Small intestine (tissue), 7 donors: ENCODE data around the gene ECM1. TPM values are rescaled to one million over a fixed set of nuclear protein-coding genes. Genes with fewer than 3 reads are reported as not detected.

Source experiments
- DNase-seq, 2 donors: peaks; one replicate each; pipeline versions ENCODE4 v3.0.0 to v3.0.0-alpha.2; 2013
- FAIRE-seq: peaks from 2 replicates; lab custom pipeline; 2012; peaks lifted over from hg19 to GRCh38; lab: Jason Lieb, UNC
- H3K27ac ChIP-seq, 3 donors: one replicate each; pipeline ENCODE4 v1.5.1; 2013; ENCODE audit warnings: low read length in 2 of 3, mild to moderate bottlenecking in 2 of 3, control low read depth in 1 of 3, inconsistent platforms in 1 of 3, low read depth in 1 of 3, moderate library complexity in 1 of 3
- H3K27me3 ChIP-seq, 3 donors: one replicate each; pipeline ENCODE4 v1.6.1; 2013; ENCODE audit warnings: low read length in 3 of 3, inconsistent platforms in 1 of 3; ENCODE audit not compliant: control insufficient read depth in 3 of 3, insufficient read depth in 3 of 3
- H3K36me3 ChIP-seq, 3 donors: one replicate each; pipeline ENCODE4 v1.6.1; 2013; ENCODE audit warnings: low read length in 3 of 3, inconsistent platforms in 1 of 3, low read depth in 1 of 3, mild to moderate bottlenecking in 1 of 3, moderate library complexity in 1 of 3; ENCODE audit not compliant: control insufficient read depth in 3 of 3, insufficient read depth in 2 of 3
- H3K4me1 ChIP-seq, 3 donors: one replicate each; pipeline ENCODE4 v1.6.1; 2013; ENCODE audit warnings: low read length in 2 of 3, inconsistent platforms in 1 of 3, low read depth in 1 of 3, mild to moderate bottlenecking in 1 of 3, moderate library complexity in 1 of 3; ENCODE audit not compliant: control insufficient read depth in 3 of 3, insufficient read depth in 2 of 3
- H3K4me3 ChIP-seq, 3 donors: one replicate each; pipeline ENCODE4 v1.5.1; 2013; ENCODE audit warnings: low read length in 3 of 3, control low read depth in 1 of 3, inconsistent platforms in 1 of 3, low read depth in 1 of 3, mild to moderate bottlenecking in 1 of 3, moderate library complexity in 1 of 3
- H3K9me3 ChIP-seq, 2 donors: one replicate each; pipeline ENCODE4 v1.6.1; 2013; ENCODE audit warnings: low read depth in 1 of 2, low read length in 1 of 2; ENCODE audit not compliant: control insufficient read depth in 2 of 2, insufficient read depth in 1 of 2
- WGBS, 3 donors: extraction: QIAGEN DNeasy Blood & Tissue Kit; methylation state at CpG; one replicate each; pipeline ENCODE4 v1.1.7; 2013; 5-methylcytosine and 5-hydroxymethylcytosine counted together
- polyA plus RNA-seq, 4 donors: library from polyadenylated mRNA; stranded (reverse) in 3 of 4; unstranded in 1 of 4; fragments of 200-250 nt in 3 of 4; fragments of 120-200 nt in 1 of 4; gene quantifications; one replicate each; pipeline versions ENCODE4 v1.2.1 to v1.2.3, GENCODE V29; 2013
- donor health status: healthy with polysubstance abuse.
- donor health status: control.
- donor health status: control.
- donor health status: Bipolar disorder and iron deficiency.
- donor health status: healthy.

The ECM1 gene
- polyA plus RNA-seq, 4 donors: 0.89 to 8.3 (median 3.1) TPM

- no peak for FAIRE-seq
- no peak for DNase-seq
- Histone ChIP-seq H3K27me3 (no peaks in the 10 kb centered on the region), H3K27ac (no peak overlapping the region), H3K4me1 (peaks cover 0 to 2% (median 0%) of the 10 kb centered on the region in 3 donors), H3K36me3 (peaks cover 6 to 55% (median 11%) of the 10 kb centered on the region in 3 donors), H3K9me3 (no peaks in the 10 kb centered on the region), H3K4me3 (no peak overlapping the region)
- WGBS, 3 donors: 95 to 97% (median 97%) methylated on average over 8 of the region's 8 CpGs
Measured at GRCh38 chr1:150493175-150493574, 14.7 kb upstream of the ECM1 start.

DNA sequence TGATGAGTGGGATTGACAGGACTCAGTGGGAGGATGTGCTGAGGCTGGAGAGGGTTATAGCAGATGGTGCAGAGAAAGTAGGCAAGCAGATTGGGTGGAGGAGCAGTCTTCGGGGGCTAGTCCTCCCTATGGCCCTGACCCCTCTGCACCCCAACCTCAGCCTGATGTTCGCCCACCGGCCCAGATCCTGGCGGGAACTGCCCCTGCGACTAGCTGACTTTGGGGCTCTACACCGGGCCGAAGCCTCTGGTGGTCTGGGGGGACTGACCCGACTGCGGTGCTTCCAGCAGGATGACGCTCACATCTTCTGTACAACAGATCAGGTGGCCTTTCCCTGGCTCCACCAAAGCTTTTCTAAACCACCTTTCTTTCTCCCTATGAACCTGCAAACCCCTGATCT lies 9.6 kb upstream of the ECM1 start:
- no peak overlapping the region for H3K27ac ChIP-seq
- no peak for FAIRE-seq
- H3K9me3 ChIP-seq: no peaks in the 10 kb centered on the region
- H3K36me3 ChIP-seq: peaks cover 2 to 57% (median 15%) of the 10 kb centered on the region in 3 donors
- DNase-seq: no peak
- no peaks in the 10 kb centered on the region for H3K4me1 ChIP-seq
- no peaks in the 10 kb centered on the region for H3K27me3 ChIP-seq
- 96 to 98% (median 97%) methylated on average over 7 to 10 of the region's 10 CpGs for WGBS, 3 donors
- no peak overlapping the region for H3K4me3 ChIP-seq

DNA sequence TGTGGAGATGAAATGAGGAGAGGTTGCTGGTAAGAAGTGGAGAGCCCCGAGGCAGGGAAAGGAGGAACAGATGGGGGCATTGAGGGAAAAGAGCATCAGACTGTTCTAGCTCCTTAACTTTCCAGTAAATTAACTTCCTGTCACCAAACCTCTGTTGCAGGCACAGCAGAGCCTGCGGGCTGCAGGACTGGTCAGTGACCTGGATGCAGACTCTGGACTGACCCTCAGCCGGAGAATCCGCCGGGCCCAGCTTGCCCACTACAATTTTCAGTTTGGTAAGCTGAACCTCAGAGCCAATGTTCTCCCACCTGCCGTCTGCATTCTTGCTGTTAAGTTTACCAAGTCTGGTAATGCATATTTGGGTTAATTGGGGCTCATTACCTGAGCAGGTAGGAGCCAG lies 2.5 kb upstream of the ECM1 start:
- WGBS, 3 donors: 80 to 90% (median 89%) methylated on average over 6 of the region's 6 CpGs
- H3K4me1 ChIP-seq: no peaks in the 10 kb centered on the region
- H3K27me3 ChIP-seq: no peaks in the 10 kb centered on the region
- DNase-seq: no peak
- no peak overlapping the region for H3K27ac ChIP-seq
- H3K9me3 ChIP-seq: no peaks in the 10 kb centered on the region
- H3K4me3 ChIP-seq: no peak overlapping the region
- H3K36me3 ChIP-seq: peaks cover 5 to 62% (median 17%) of the 10 kb centered on the region in 3 donors
- no peak for FAIRE-seq

GRCh38 chr1:150508982-150509381 lies 1.1 kb downstream of the ECM1 start:
- 66 to 76% (median 74%) methylated on average over 4 of the region's 4 CpGs for WGBS, 3 donors
- no peak overlapping the region for H3K4me3 ChIP-seq
- FAIRE-seq (no peak), DNase-seq (no peak)
- peak overlapping the region in 1 of 3 donors; percentile 13 for H3K27ac ChIP-seq
- peaks cover 5 to 63% (median 17%) of the 10 kb centered on the region in 3 donors for H3K36me3 ChIP-seq
- H3K9me3 ChIP-seq: no peaks in the 10 kb centered on the region
- H3K4me1 ChIP-seq: no peaks in the 10 kb centered on the region
- no peaks in the 10 kb centered on the region for H3K27me3 ChIP-seq

DNA sequence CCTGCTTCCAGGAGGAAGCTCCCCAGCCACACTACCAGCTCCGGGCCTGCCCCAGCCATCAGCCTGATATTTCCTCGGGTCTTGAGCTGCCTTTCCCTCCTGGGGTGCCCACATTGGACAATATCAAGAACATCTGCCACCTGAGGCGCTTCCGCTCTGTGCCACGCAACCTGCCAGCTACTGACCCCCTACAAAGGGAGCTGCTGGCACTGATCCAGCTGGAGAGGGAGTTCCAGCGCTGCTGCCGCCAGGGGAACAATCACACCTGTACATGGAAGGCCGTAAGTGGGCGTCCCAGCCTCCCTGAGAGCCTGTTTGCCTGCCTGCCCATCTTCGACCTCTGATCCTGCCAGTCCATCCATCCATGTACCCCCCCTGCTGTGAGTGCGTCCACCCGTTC lies 3.6 kb downstream of the ECM1 start:
- FAIRE-seq (no peak), DNase-seq (no peak)
- no peak overlapping the region for H3K4me3 ChIP-seq
- no peaks in the 10 kb centered on the region for H3K9me3 ChIP-seq
- H3K4me1 ChIP-seq: peaks cover 2 to 11% (median 4%) of the 10 kb centered on the region in 3 donors
- H3K36me3 ChIP-seq: peaks cover 0 to 44% (median 4%) of the 10 kb centered on the region in 3 donors
- WGBS, 3 donors: 80 to 91% (median 87%) methylated on average over 12 of the region's 12 CpGs
- H3K27ac ChIP-seq: no peak overlapping the region
- no peaks in the 10 kb centered on the region for H3K27me3 ChIP-seq

GRCh38 chr1:150511985-150512660 lies 4.2 kb downstream of the ECM1 start:
- FAIRE-seq (no peak), DNase-seq (no peak)
- H3K4me1 ChIP-seq: peaks cover 2 to 12% (median 4%) of the 10 kb centered on the region in 3 donors
- no peaks in the 10 kb centered on the region for H3K27me3 ChIP-seq
- no peak overlapping the region for H3K27ac ChIP-seq
- WGBS, 3 donors: 86 to 95% (median 89%) methylated on average over 17 of the region's 17 CpGs
- H3K36me3 ChIP-seq: peaks cover 0 to 39% (median 0%) of the 10 kb centered on the region in 3 donors
- H3K9me3 ChIP-seq: no peaks in the 10 kb centered on the region
- no peak overlapping the region for H3K4me3 ChIP-seq

DNA sequence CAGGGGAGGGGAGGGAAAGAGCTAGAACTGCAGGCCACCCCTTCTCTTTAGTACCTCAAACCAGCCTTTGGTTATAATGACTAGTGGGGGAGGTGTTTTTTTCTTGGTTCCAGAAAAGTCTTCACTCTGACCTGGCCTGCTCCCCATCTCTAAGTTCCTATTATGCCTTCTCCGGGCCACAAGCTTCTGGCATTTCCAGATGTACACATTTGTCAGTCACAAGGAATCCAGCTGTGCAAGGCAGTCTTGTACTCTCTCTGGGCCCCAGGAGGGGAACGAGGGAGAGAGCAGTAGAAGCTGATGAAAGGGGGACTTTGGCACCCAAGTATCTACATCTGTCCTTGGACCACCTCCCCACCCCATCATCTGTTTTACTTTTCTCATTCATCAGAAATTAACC lies 4.9 kb downstream of the ECM1 start:
- no peak for DNase-seq
- Histone ChIP-seq H3K4me1 (peaks cover 2 to 12% (median 4%) of the 10 kb centered on the region in 3 donors), H3K27ac (no peak overlapping the region), H3K36me3 (peaks cover 0 to 35% (median 0%) of the 10 kb centered on the region in 3 donors), H3K4me3 (no peak overlapping the region), H3K27me3 (no peaks in the 10 kb centered on the region), H3K9me3 (no peaks in the 10 kb centered on the region)
- WGBS, 3 donors: 60 to 75% (median 72%) methylated on average over 2 of the region's 2 CpGs
- FAIRE-seq: no peak

DNA sequence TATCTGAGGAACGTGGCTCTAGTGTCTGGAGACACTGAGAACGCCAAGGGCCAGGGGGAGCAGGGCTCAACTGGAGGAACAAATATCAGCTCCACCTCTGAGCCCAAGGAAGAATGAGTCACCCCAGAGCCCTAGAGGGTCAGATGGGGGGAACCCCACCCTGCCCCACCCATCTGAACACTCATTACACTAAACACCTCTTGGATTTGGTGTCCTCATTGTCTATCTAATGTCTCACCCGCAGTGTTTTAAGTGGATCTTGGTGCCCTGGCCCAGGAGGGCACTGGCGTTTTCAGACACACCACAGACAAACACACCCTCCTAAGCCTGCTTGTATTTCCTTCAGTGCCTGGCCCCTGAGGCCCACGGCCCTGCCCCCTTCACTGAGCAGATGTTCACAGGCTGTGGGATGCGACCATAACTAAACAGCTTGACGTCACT lies 5.5 kb downstream of the ECM1 start:
- H3K9me3 ChIP-seq: no peaks in the 10 kb centered on the region
- no peak for FAIRE-seq
- no peak overlapping the region for H3K27ac ChIP-seq
- peaks cover 2 to 12% (median 4%) of the 10 kb centered on the region in 3 donors for H3K4me1 ChIP-seq
- no peak overlapping the region for H3K4me3 ChIP-seq
- no peaks in the 10 kb centered on the region for H3K27me3 ChIP-seq
- peaks cover 0 to 30% (median 0%) of the 10 kb centered on the region in 3 donors for H3K36me3 ChIP-seq
- 51 to 73% (median 69%) methylated on average over 7 of the region's 7 CpGs for WGBS, 3 donors
- peak in 1 of 2 donors; percentile 19 for DNase-seq
